Caco-2 (cell line): ENCODE data around the gene SH3D19. TPM values are rescaled to one million over a fixed set of nuclear protein-coding genes. Genes with fewer than 3 reads are reported as not detected.

Source experiments
- BruUV-seq: library from RNA; stranded (reverse); fragments of 400-500 nt; replicated peaks from 2 replicates; lab custom pipeline; 2021; lab: Mats Ljungman, UMichigan
- CTCF ChIA-PET: fragments of 300-600 bp; sonication (Branson Sonifier 250); formaldehyde crosslinking; loops from one replicate; lab custom pipeline; 2022; ENCODE audit warnings: antibody characterized with exemption; lab: Charles Lee
- POLR2A ChIA-PET: fragments of 300-600 bp; sonication (Branson Sonifier 250); formaldehyde crosslinking; loops from one replicate; lab custom pipeline; 2022; ENCODE audit warnings: antibody characterized with exemption; lab: Charles Lee
- DNase-seq, 2 experiments: peaks; one replicate each; pipeline versions ENCODE4 v3.0.0 to v3.0.0-alpha.2; 2020 to 2022
- H3K27me3 ChIP-seq: replicated peaks from 2 replicates; pipeline ENCODE4 v1.6.0; 2011; ENCODE audit warnings: low read length; ENCODE audit not compliant: control insufficient read depth, insufficient read depth
- H3K36me3 ChIP-seq: 2 replicates; pipeline ENCODE4 v1.5.1; 2011; ENCODE audit warnings: low read length; ENCODE audit not compliant: control insufficient read depth, insufficient read depth
- H3K4me1 ChIP-seq: fragments of 250-450 bp; sonication (Bioruptor Pico); 2 replicates; pipeline ENCODE4 v1.5.1; 2020; ENCODE audit warnings: mild to moderate bottlenecking
- H3K4me3 ChIP-seq: 2 replicates; pipeline ENCODE4 v1.5.1; 2011; ENCODE audit warnings: low read depth, mild to moderate bottlenecking, control low read depth, low read length
- H3K9me3 ChIP-seq: fragments of 250-450 bp; sonication (Bioruptor Pico); 2 replicates; pipeline ENCODE4 v1.5.1; 2020; ENCODE audit warnings: mild to moderate bottlenecking, moderate library complexity
- H3K27ac Mint-ChIP-seq: one replicate; pipeline ENCODE4 v1.8.0; 2022; ENCODE audit warnings: mixed read lengths; ENCODE audit not compliant: unreplicated experiment
- H3K27me3 Mint-ChIP-seq: one replicate; pipeline ENCODE4 v1.8.0; 2022; ENCODE audit warnings: mixed read lengths; ENCODE audit not compliant: insufficient read depth, unreplicated experiment
- H3K36me3 Mint-ChIP-seq: one replicate; pipeline ENCODE4 v1.8.0; 2022; ENCODE audit warnings: mild to moderate bottlenecking, mixed read lengths; ENCODE audit not compliant: insufficient read depth, unreplicated experiment
- H3K4me1 Mint-ChIP-seq: one replicate; pipeline ENCODE4 v1.8.0; 2022; ENCODE audit warnings: low read depth, mixed read lengths; ENCODE audit not compliant: unreplicated experiment
- H3K4me3 Mint-ChIP-seq: one replicate; pipeline ENCODE4 v1.8.0; 2022; ENCODE audit warnings: mild to moderate bottlenecking, moderate library complexity, mixed read lengths; ENCODE audit not compliant: unreplicated experiment
- H3K9me3 Mint-ChIP-seq: one replicate; pipeline ENCODE4 v1.8.0; 2022; ENCODE audit warnings: mixed read lengths; ENCODE audit not compliant: unreplicated experiment
- CTCF ChIP-seq, 2 experiments: fragments of 200-600 bp in 1 of 2; IDR thresholded peaks; 1 replicate in 1 of 2; 2 replicates in 1 of 2; pipeline versions ENCODE4 v1.5.1 to v1.8.0; 2011 to 2022; ENCODE audit warnings: antibody characterized with exemption in 1 of 2, control low read depth in 1 of 2, inconsistent platforms in 1 of 2, low read depth in 1 of 2, low read length in 1 of 2, mild to moderate bottlenecking in 1 of 2, moderate library complexity in 1 of 2; ENCODE audit not compliant: insufficient read depth in 1 of 2, severe bottlenecking in 1 of 2, unreplicated experiment in 1 of 2
- intact Hi-C: fragments of 100-400 bp; cut with micrococcal nuclease; formaldehyde crosslinking; loops from one replicate; pipeline ENCODE4 v1.10.0; 2022; ENCODE audit not compliant: unreplicated experiment
- total RNA-seq: library from RNA; stranded (reverse); gene quantifications from 2 replicates; pipeline ENCODE4 v1.2.3, GENCODE V29; 2022

Gene SH3D19
- total RNA-seq, 1 experiment from 2014 or later: 57.8 TPM

- no peak for DNase-seq
- intact Hi-C loops: no loop called here
- no peaks in the 10 kb centered on the region for H3K9me3 ChIP-seq
- H3K27me3 ChIP-seq: no peaks in the 10 kb centered on the region
- Mint-ChIP-seq H3K27me3 (no peaks in the 10 kb centered on the region), H3K36me3 (peaks cover 15% of the 10 kb centered on the region), H3K4me3 (no peak overlapping the region), H3K4me1 (peaks cover 6% of the 10 kb centered on the region), H3K27ac (no peak overlapping the region), H3K9me3 (no peaks in the 10 kb centered on the region)
- H3K4me3 ChIP-seq: no peak overlapping the region
- no peaks in the 10 kb centered on the region for H3K36me3 ChIP-seq
- H3K4me1 ChIP-seq: no peaks in the 10 kb centered on the region
- CTCF ChIA-PET: no interaction called here
- POLR2A ChIA-PET: no interaction called here
- BruUV-seq: no TSS peak
- no peak for TF ChIP-seq CTCF (IDR thresholded peaks at IDR 0.05; ENCODE audit: insufficient read depth in 1 of 2, low read depth in 1 of 2, low read length in 1 of 2, severe bottlenecking in 1 of 2, unreplicated experiment in 1 of 2)
These were observed 107.1 kb downstream of the SH3D19 start for GRCh38 chr4:151218343-151218742.

DNA sequence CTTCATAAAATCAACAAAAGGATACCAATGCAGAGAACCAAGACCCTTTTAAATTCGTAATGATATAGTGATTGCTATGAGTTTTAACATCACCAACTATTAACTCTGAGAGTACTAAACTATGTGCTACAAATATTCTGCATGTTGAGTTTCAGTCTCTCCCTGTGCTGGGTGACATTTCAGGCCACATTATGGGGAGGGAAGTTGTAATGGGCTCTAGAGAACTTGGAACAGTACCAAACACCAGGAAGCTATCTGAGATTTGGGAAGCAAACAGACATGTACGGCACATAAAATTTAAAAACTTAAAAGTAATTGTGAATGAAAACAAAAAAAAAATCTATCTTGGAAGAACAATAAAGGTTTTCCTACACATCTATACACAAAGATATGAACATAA, 108.1 kb downstream of the SH3D19 start:
- Mint-ChIP-seq H3K27me3 (no peaks in the 10 kb centered on the region), H3K27ac (no peak overlapping the region), H3K4me1 (peaks cover 6% of the 10 kb centered on the region), H3K4me3 (no peak overlapping the region), H3K9me3 (no peaks in the 10 kb centered on the region), H3K36me3 (peaks cover 20% of the 10 kb centered on the region)
- Histone ChIP-seq H3K9me3 (no peaks in the 10 kb centered on the region), H3K27me3 (no peaks in the 10 kb centered on the region), H3K36me3 (no peaks in the 10 kb centered on the region), H3K4me1 (no peaks in the 10 kb centered on the region), H3K4me3 (no peak overlapping the region)
- no TSS peak for BruUV-seq
- no peak for TF ChIP-seq CTCF (IDR thresholded peaks at IDR 0.05; ENCODE audit: insufficient read depth in 1 of 2, low read depth in 1 of 2, low read length in 1 of 2, severe bottlenecking in 1 of 2, unreplicated experiment in 1 of 2)
- CTCF ChIA-PET: no interaction called here
- intact Hi-C loops: no loop called here
- DNase-seq: no peak
- POLR2A ChIA-PET: interaction anchor here (0.7 kb wide), 1 partner anchor 48 kb away, joined by 3 read pairs; no protein-coding TSS in a partner anchor

DNA sequence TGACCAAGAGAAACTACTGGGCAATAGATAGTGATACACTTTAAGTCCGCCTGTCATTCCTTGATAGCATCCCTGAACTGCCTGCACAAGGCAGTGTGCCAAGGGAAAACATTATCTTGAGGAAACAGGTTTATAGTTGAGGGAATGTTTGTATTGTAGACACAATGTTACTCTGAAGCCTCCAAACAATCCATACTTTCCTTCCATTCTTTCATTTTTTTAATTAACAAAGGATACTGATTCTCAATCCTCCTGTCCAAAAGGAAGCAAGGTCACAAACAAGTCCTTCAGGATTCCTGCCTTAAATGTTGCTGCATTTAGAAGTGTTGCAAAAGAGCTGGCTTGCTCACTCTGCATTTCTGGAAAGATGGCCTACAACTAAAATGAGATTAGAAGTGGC, 110.1 kb downstream of the SH3D19 start:
- POLR2A ChIA-PET: no interaction called here
- Mint-ChIP-seq H3K36me3 (peaks cover 20% of the 10 kb centered on the region), H3K27me3 (no peaks in the 10 kb centered on the region), H3K4me1 (peaks cover 6% of the 10 kb centered on the region), H3K27ac (no peak overlapping the region), H3K9me3 (no peaks in the 10 kb centered on the region), H3K4me3 (no peak overlapping the region)
- no peaks in the 10 kb centered on the region for H3K9me3 ChIP-seq
- H3K4me1 ChIP-seq: no peaks in the 10 kb centered on the region
- no peaks in the 10 kb centered on the region for H3K27me3 ChIP-seq
- no TSS peak for BruUV-seq
- CTCF ChIA-PET: no interaction called here
- no peaks in the 10 kb centered on the region for H3K36me3 ChIP-seq
- no peak overlapping the region for H3K4me3 ChIP-seq
- intact Hi-C loops: no loop called here
- DNase-seq: no peak
- no peak for TF ChIP-seq CTCF (IDR thresholded peaks at IDR 0.05; ENCODE audit: insufficient read depth in 1 of 2, low read depth in 1 of 2, low read length in 1 of 2, severe bottlenecking in 1 of 2, unreplicated experiment in 1 of 2)
